ENCODE measurements around the gene GCHFR. TPM values are rescaled to one million over a fixed set of nuclear protein-coding genes. Genes with fewer than 3 reads are reported as not detected.

GCHFR gene
- total RNA-seq (2022) (5.6 and 11.6 TPM in 2 replicates), Bru-seq, nascent RNA (percentile 28 among the genes with signal in this experiment), BruChase-seq, experiment 1, labeled RNA remaining after a 6-hour chase (percentile 37 among the genes with signal in this experiment), BruChase-seq, experiment 2, labeled RNA remaining after a 2-hour chase (percentile 27 among the genes with signal in this experiment)
- long read RNA-seq, transcript GCHFR-201 (3 exons, 777 nt): major isoform, 37 of 40 reads
- long read RNA-seq, partial matches to known transcripts: 1 of 40 reads
- long read RNA-seq, other reads (novel, unspliced or antisense): 1 of 40 reads

- TF ChIP-seq, protein P1, sequence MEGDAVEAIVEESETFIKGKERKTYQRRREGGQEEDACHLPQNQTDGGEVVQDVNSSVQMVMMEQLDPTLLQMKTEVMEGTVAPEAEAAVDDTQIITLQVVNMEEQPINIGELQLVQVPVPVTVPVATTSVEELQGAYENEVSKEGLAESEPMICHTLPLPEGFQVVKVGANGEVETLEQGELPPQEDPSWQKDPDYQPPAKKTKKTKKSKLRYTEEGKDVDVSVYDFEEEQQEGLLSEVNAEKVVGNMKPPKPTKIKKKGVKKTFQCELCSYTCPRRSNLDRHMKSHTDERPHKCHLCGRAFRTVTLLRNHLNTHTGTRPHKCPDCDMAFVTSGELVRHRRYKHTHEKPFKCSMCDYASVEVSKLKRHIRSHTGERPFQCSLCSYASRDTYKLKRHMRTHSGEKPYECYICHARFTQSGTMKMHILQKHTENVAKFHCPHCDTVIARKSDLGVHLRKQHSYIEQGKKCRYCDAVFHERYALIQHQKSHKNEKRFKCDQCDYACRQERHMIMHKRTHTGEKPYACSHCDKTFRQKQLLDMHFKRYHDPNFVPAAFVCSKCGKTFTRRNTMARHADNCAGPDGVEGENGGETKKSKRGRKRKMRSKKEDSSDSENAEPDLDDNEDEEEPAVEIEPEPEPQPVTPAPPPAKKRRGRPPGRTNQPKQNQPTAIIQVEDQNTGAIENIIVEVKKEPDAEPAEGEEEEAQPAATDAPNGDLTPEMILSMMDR (IDR thresholded peaks at IDR 0.05; ENCODE audit: unreplicated experiment): no peak
- DNase-seq: peak; percentile 70
- no peak within 1 kb of the TSS for H3K27ac Mint-ChIP-seq (ENCODE audit: unreplicated experiment)
- no TSS peak for BruUV-seq (replicated peaks)
- H3K4me1 Mint-ChIP-seq (ENCODE audit: low read depth, unreplicated experiment): peaks cover 7% of the 10 kb centered on the region
- H3K36me3 Mint-ChIP-seq (ENCODE audit: insufficient read depth, unreplicated experiment): peaks cover 12% of the 10 kb centered on the region
- CTCF ChIA-PET: no interaction called here
- peak within 1 kb of the TSS; percentile 60 for H3K4me3 Mint-ChIP-seq (ENCODE audit: low read depth, unreplicated experiment)
- H3K27me3 Mint-ChIP-seq (ENCODE audit: unreplicated experiment): no peaks in the 10 kb centered on the region
- intact Hi-C loops (cut with micrococcal nuclease; ENCODE audit: unreplicated experiment): no loop called here
- H3K9me3 Mint-ChIP-seq (ENCODE audit: low read depth, unreplicated experiment): no peaks in the 10 kb centered on the region
Measured at GRCh38 chr15:40763801-40764628, at the start of gene GCHFR. Gene GCHFR, plus strand, starts transcription at chr15:40764068. Its CDS starts 113 bp downstream, at chr15:40764181.

- Mint-ChIP-seq H3K27me3 (ENCODE audit: unreplicated experiment) (no peaks in the 10 kb centered on the region), H3K4me1 (ENCODE audit: low read depth, unreplicated experiment) (no peaks in the 10 kb centered on the region), H3K9me3 (ENCODE audit: low read depth, unreplicated experiment) (no peaks in the 10 kb centered on the region), H3K4me3 (ENCODE audit: low read depth, unreplicated experiment) (no peak overlapping the region), H3K27ac (ENCODE audit: unreplicated experiment) (no peak overlapping the region), H3K36me3 (ENCODE audit: insufficient read depth, unreplicated experiment) (peaks cover 10% of the 10 kb centered on the region)
- no TSS peak for BruUV-seq (replicated peaks)
- no peak for DNase-seq
- intact Hi-C loops (cut with micrococcal nuclease; ENCODE audit: unreplicated experiment): no loop called here
- TF ChIP-seq, protein P1 (IDR thresholded peaks at IDR 0.05; ENCODE audit: unreplicated experiment): no peak
- CTCF ChIA-PET: no interaction called here
Measured at GRCh38 chr15:40714144-40714543, 49.7 kb upstream of the GCHFR start.

- Mint-ChIP-seq H3K27ac (ENCODE audit: unreplicated experiment) (no peak overlapping the region), H3K36me3 (ENCODE audit: insufficient read depth, unreplicated experiment) (no peaks in the 10 kb centered on the region), H3K4me3 (ENCODE audit: low read depth, unreplicated experiment) (no peak overlapping the region), H3K9me3 (ENCODE audit: low read depth, unreplicated experiment) (no peaks in the 10 kb centered on the region), H3K4me1 (ENCODE audit: low read depth, unreplicated experiment) (no peaks in the 10 kb centered on the region), H3K27me3 (ENCODE audit: unreplicated experiment) (no peaks in the 10 kb centered on the region)
- TF ChIP-seq, protein P1 (IDR thresholded peaks at IDR 0.05; ENCODE audit: unreplicated experiment): no peak
- CTCF ChIA-PET: no interaction called here
- no TSS peak for BruUV-seq (replicated peaks)
- intact Hi-C loops (cut with micrococcal nuclease; ENCODE audit: unreplicated experiment): no loop called here
- no peak for DNase-seq
Measured at GRCh38 chr15:40716165-40716564, 47.7 kb upstream of the GCHFR start.

DNA sequence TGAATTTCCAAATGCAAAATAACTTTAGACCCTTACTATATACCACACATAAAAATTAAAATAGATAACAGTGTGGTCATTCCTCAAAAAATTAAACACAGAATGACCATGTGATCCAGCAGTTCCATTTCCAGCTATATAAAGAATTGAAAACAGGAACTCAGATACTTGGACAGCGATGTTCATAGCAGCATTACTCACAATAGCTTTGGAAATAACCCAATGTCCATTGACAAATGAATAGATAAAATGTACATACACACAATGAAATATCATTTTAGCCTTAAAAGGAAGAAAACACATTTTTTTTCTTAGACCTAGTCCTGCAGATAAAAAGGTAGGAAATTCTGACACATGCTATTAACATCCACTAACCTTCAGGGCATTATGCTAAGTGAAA is 42.2 kb upstream of the GCHFR start:
- TF ChIP-seq, protein P1 (IDR thresholded peaks at IDR 0.05; ENCODE audit: unreplicated experiment): no peak
- Mint-ChIP-seq H3K27me3 (ENCODE audit: unreplicated experiment) (no peaks in the 10 kb centered on the region), H3K27ac (ENCODE audit: unreplicated experiment) (no peak overlapping the region), H3K4me3 (ENCODE audit: low read depth, unreplicated experiment) (no peak overlapping the region), H3K9me3 (ENCODE audit: low read depth, unreplicated experiment) (no peaks in the 10 kb centered on the region), H3K36me3 (ENCODE audit: insufficient read depth, unreplicated experiment) (no peaks in the 10 kb centered on the region), H3K4me1 (ENCODE audit: low read depth, unreplicated experiment) (no peaks in the 10 kb centered on the region)
- no peak for DNase-seq
- intact Hi-C loops (cut with micrococcal nuclease; ENCODE audit: unreplicated experiment): no loop called here
- no TSS peak for BruUV-seq (replicated peaks)
- CTCF ChIA-PET: interaction anchor here (0.5 to 0.6 kb wide), 2 partner anchors 79 to 112 kb away, joined by 3 to 7 read pairs; no protein-coding TSS in a partner anchor
